Omental fat pad (tissue), 4 donors: ENCODE measurements around the gene DCTN1. TPM values are rescaled to one million over a fixed set of nuclear protein-coding genes. Genes with fewer than 3 reads are reported as not detected.

ENCODE experiments used
- ATAC-seq: fragments of 150-250 bp; one replicate; pipeline ENCODE4 v1.9.1; 2016; ENCODE audit warnings: mild to moderate bottlenecking, moderate library complexity; ENCODE audit not compliant: low FRiP score
- DNase-seq: peaks from one replicate; pipeline ENCODE4 v3.0.0-alpha.2; 2019; ENCODE audit warnings: low spot score
- CTCF ChIP-seq, 3 donors: fragments of 450-650 bp; IDR thresholded peaks; one replicate each; pipeline ENCODE4 v1.5.1; 2016 to 2017; ENCODE audit warnings: antibody characterized with exemption in 3 of 3, mild to moderate bottlenecking in 3 of 3, moderate library complexity in 2 of 3
- total RNA-seq, 4 donors: library from RNA; depleted of rRNA; stranded (reverse); fragments of >200 nt; gene quantifications; one replicate each; pipeline ENCODE4 v1.1.0, GENCODE V29; 2016

Gene DCTN1
- 100 to 1,000 TPM in 3 of 4 donors, 10 to 100 TPM in 1; 83.1 to 122 (median 114) TPM for total RNA-seq

- no peak for DNase-seq
- peak; percentile 80 for ATAC-seq
- no peak for TF ChIP-seq CTCF (IDR thresholded peaks at IDR 0.05)
Observed at GRCh38 chr2:74379851-74380789, at the start of gene DCTN1. TSS of gene DCTN1 (minus strand) at chr2:74380311. CDS start at chr2:74380037, 274 bp downstream.

DNA sequence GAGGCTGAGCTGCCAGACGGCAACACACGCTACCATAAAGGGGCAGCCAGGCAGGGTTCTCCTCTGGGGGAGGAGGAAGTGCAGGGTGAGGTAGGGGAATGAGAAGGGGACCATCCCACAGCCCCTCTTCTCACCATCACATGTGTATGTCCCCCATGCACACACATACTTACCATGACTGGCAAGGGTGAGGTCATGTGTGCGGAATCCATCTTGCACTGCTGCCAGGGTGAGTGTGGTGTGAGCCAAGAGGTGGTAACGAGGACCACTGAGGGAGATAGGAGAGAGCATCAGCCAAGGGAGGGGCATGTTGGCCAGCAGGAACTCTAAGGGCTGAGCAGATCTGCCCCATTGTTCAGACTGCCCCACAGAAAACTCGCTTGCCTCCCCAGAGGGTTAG is 48.6 kb upstream of the DCTN1 start:
- DNase-seq: no peak
- TF ChIP-seq CTCF (IDR thresholded peaks at IDR 0.05): no peak

GRCh38 chr2:74427551-74427950 is 47.4 kb upstream of the DCTN1 start:
- no peak for ATAC-seq
- TF ChIP-seq CTCF (IDR thresholded peaks at IDR 0.05): no peak
- DNase-seq: no peak

More for the DNA sequence above, 48.6 kb upstream of the DCTN1 start:
- no peak for ATAC-seq

DNA sequence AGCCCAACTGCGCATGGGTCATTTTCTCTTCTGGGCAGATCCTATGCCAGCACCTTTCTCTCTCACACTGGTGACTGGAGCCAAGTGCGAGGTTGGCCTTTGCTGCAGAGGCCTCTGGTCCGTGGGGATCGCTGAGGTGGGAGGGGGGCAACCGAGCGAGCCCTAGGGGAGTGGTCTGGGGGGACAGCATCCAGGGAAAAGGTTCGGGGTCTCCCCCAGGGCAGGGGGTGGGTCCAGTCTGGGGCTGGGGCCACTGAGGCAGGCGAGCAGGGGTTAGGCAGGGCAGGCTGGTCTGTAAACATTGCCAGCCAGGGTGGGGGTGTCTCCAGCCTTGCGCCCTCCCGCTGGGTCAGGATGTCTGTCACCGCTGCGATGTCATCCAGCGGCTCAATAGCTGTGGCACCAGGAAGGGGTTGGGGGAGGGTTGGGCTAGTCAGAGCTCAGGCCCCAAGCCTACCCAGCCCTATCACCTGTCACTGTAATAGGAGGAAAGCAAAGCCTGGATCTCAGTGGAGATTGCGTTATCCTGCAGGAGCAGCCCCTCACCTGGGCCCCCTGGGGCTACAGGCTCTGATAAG is 46.2 kb upstream of the DCTN1 start:
- DNase-seq (no peak), ATAC-seq (no peak)
- no peak for TF ChIP-seq CTCF (IDR thresholded peaks at IDR 0.05)

GRCh38 chr2:74425523-74425922 is 45.4 kb upstream of the DCTN1 start:
- TF ChIP-seq CTCF (IDR thresholded peaks at IDR 0.05): no peak
- DNase-seq (no peak), ATAC-seq (no peak)

- DNase-seq: no peak
- no peak for TF ChIP-seq CTCF (IDR thresholded peaks at IDR 0.05)
- ATAC-seq: no peak
Observed at GRCh38 chr2:74424995-74425406, 44.9 kb upstream of the DCTN1 start.
